Common myeloid progenitor, CD34-positive (primary cell): ENCODE measurements around the gene S100A4.

Experiments
- CTCF ChIA-PET: fragments of 350-600 bp; sonication (Branson Sonifier 250); formaldehyde crosslinking; loops from one replicate; lab custom pipeline; 2021; ENCODE audit warnings: antibody characterized with exemption; lab: Charles Lee
- POLR2A ChIA-PET: fragments of 350-600 bp; sonication (Branson Sonifier 250); formaldehyde crosslinking; loops from one replicate; lab custom pipeline; 2021; ENCODE audit warnings: antibody characterized with exemption; lab: Charles Lee
- DNase-seq, 3 donors: peaks; one replicate each; pipeline versions ENCODE4 v3.0.0 to v3.0.0-alpha.2; 2013
- H3K27ac ChIP-seq, 2 experiments: 1 replicate in 1 of 2; 2 replicates in 1 of 2; pipeline ENCODE4 v1.7.0; 2013; ENCODE audit warnings: inconsistent platforms in 2 of 2, low read length in 2 of 2, mild to moderate bottlenecking in 2 of 2, low read depth in 1 of 2, moderate library complexity in 1 of 2; ENCODE audit not compliant: severe bottlenecking in 2 of 2, insufficient read depth in 1 of 2, poor library complexity in 1 of 2
- H3K27me3 ChIP-seq, 5 experiments: replicated peaks in 2 of 5; 1 replicate in 3 of 5; 2 replicates in 2 of 5; pipeline versions ENCODE4 v1.6.1 to v1.7.0; 2013; ENCODE audit warnings: low read length in 4 of 5, mild to moderate bottlenecking in 2 of 5, moderate library complexity in 2 of 5, inconsistent platforms in 1 of 5; ENCODE audit not compliant: insufficient read depth in 5 of 5, control insufficient read depth in 4 of 5
- H3K36me3 ChIP-seq, 4 experiments: 1 replicate in 2 of 4; 2 replicates in 2 of 4; pipeline versions ENCODE4 v1.6.1 to v1.7.0; 2013; ENCODE audit warnings: low read length in 3 of 4, control low read depth in 1 of 4, mild to moderate bottlenecking in 1 of 4; ENCODE audit not compliant: control insufficient read depth in 4 of 4, insufficient read depth in 4 of 4
- H3K4me1 ChIP-seq, 4 experiments: 1 replicate in 3 of 4; 2 replicates in 1 of 4; pipeline versions ENCODE4 v1.6.1 to v1.7.1; 2013; ENCODE audit warnings: low read length in 3 of 4, mild to moderate bottlenecking in 3 of 4, control low read depth in 1 of 4, inconsistent platforms in 1 of 4, moderate library complexity in 1 of 4; ENCODE audit not compliant: control insufficient read depth in 4 of 4, insufficient read depth in 4 of 4; ENCODE audit errors: control extremely low read depth in 1 of 4
- H3K4me3 ChIP-seq, 7 experiments: 1 replicate in 4 of 7; 2 replicates in 3 of 7; pipeline versions ENCODE4 v1.5.1 to v1.7.0; 2013; ENCODE audit warnings: mild to moderate bottlenecking in 7 of 7, low read length in 6 of 7, moderate library complexity in 6 of 7, inconsistent platforms in 2 of 7, low read depth in 2 of 7, control low read depth in 1 of 7; ENCODE audit not compliant: insufficient read depth in 4 of 7, control insufficient read depth in 1 of 7; ENCODE audit errors: extremely low read depth in 1 of 7
- H3K9me3 ChIP-seq, 5 experiments: 1 replicate in 4 of 5; 2 replicates in 1 of 5; pipeline versions ENCODE4 v1.6.1 to v1.7.1; 2013; ENCODE audit warnings: low read length in 4 of 5, mild to moderate bottlenecking in 2 of 5, inconsistent platforms in 1 of 5, low read depth in 1 of 5, moderate library complexity in 1 of 5; ENCODE audit not compliant: control insufficient read depth in 4 of 5, insufficient read depth in 2 of 5; ENCODE audit errors: control extremely low read depth in 1 of 5
- WGBS: methylation state at CpG from one replicate; pipeline ENCODE4 v1.1.5; 2013; ENCODE audit not compliant: insufficient coverage; 5-methylcytosine and 5-hydroxymethylcytosine counted together

S100A4 gene

DNA sequence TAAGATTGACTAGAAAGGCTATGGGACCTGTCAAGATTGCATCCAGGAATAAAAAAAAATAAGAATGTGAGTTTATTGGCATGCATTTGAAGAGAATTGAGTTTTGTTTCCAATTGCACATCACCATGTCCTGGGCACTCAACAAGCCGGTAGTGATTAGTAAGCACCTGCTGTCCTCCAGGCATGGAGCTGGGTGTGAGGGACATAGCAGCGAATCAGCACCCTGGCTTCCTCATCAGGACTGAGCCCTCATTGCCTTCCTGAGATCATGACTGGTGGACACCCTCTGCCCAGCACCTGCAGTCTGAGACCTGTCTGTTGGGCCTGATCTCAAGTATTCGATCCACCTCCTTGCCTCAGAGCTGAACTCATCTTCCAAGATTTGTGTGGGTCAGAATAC, 36.6 kb downstream of the S100A4 start:
- no peaks in the 10 kb centered on the region for H3K36me3 ChIP-seq
- no peak for DNase-seq
- H3K27me3 ChIP-seq, result no peaks in the 10 kb centered on the region
- no peak overlapping the region for H3K4me3 ChIP-seq
- 100% methylated on average over 2 of the region's 3 CpGs for WGBS
- ChIA-PET CTCF (interaction anchor here (0.9 to 6.2 kb wide), 14 partner anchors 11 to 229 kb away, joined by 3 to 69 read pairs (median 7); partner anchors contain the start of genes S100A1, S100A13, S100A14 and S100A2), POLR2A (no interaction called here)
- peaks cover 0 to 5% (median 2%) of the 10 kb centered on the region in 4 experiments for H3K4me1 ChIP-seq
- H3K9me3 ChIP-seq, result no peaks in the 10 kb centered on the region
- no peak overlapping the region for H3K27ac ChIP-seq

DNA sequence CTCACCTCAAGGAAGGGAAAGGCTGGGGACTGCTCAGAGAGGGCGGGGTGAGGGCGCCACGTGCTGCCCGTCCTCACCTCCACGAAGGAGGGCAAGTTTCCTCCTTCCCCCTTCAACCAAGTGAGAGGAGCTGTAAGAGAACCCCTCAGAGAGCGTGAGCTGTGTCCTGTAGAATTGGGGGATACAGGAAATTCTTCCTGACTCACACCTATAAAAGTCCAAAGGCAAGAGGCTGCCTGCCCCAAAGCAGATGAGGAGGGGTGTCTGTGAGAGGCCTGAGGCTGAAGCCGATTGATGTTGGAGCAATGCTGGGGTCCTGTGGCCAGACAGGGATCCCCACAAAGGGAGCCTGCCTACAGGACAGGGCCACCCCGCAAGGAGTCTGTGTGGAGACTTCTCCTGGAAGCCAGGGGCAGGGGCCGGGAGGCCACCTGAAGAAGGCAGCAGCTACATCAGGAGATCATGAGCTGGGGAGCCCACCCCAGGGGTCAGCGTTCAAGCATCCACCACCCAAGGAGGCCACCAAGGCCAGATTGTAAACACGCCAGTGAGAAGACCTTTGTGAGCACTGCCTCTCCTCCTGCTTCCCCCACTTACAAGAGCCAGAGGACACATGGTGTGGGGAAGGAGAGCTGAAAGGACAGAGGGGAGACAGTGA, 37.6 kb downstream of the S100A4 start:
- H3K4me3 ChIP-seq, result no peak overlapping the region
- no peaks in the 10 kb centered on the region for H3K36me3 ChIP-seq
- CTCF ChIA-PET, result interaction anchor here (1.2 to 6.2 kb wide), 8 partner anchors 10 to 230 kb away, joined by 3 to 69 read pairs (median 11); partner anchors contain the start of gene S100A14
- DNase-seq, result no peak
- H3K9me3 ChIP-seq, result no peaks in the 10 kb centered on the region
- H3K4me1 ChIP-seq, result peaks cover 0 to 3% (median 1%) of the 10 kb centered on the region in 4 experiments
- H3K27me3 ChIP-seq, result no peaks in the 10 kb centered on the region
- H3K27ac ChIP-seq, result no peak overlapping the region
- 100% methylated on average over 2 of the region's 11 CpGs for WGBS
- POLR2A ChIA-PET, result no interaction called here

DNA sequence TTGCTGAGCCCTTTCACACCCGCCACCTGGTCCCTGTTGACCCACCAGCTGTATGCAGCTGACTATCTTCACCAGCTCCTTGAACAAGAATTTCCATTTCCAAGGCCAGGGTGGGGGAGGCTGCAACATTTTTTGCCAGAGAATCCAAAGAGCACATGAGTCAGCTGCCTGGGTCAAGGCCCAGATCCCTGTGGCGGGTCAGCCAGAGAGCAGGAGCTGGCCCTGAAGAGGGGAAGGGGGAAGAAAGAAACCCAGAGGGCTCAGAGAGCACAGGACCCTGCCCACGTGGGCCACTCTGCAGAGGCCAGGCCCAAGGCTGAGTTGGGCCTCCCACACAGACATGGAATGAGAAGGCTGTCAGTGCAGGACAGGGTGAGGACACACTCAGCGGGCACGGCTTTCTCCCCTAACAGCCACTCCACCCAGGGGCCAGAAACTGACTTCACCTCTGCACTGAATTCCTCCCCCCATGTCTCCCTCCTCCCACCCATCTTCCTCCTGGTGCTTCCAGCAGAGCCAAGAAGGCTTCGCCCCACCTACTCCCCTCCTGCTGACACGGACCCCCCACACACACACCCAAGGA, 38.7 kb downstream of the S100A4 start:
- no peaks in the 10 kb centered on the region for H3K36me3 ChIP-seq
- no peaks in the 10 kb centered on the region for H3K4me1 ChIP-seq
- 93% methylated on average over 3 of the region's 7 CpGs for WGBS
- no peaks in the 10 kb centered on the region for H3K9me3 ChIP-seq
- POLR2A ChIA-PET, result no interaction called here
- H3K4me3 ChIP-seq, result no peak overlapping the region
- CTCF ChIA-PET, result interaction anchor here (0.9 to 6.2 kb wide), 4 partner anchors 12 to 110 kb away, joined by 3 to 62 read pairs (median 9); partner anchors contain the start of gene S100A14
- no peak for DNase-seq
- no peak overlapping the region for H3K27ac ChIP-seq
- no peaks in the 10 kb centered on the region for H3K27me3 ChIP-seq

DNA sequence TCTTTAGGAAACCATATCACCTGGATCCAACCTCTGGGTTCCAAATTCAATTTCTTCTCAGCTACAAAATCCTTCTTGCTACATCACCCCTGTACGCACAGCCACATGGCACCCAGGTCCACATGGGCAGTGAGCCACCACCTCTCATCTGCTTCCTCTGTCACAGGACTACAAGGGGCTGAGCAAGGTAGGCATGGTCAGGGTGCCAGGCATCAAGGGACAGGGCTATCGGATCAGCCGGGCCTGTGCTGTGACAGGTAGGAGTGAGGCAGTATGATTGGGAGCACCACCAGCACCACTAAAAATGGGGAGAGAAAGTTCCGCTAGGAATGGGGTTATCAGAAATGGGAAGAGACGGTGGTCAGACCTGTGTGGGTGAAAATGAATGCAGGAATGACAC, 39.2 kb downstream of the S100A4 start:
- 96% methylated on average over 4 of the region's 5 CpGs for WGBS

DNA sequence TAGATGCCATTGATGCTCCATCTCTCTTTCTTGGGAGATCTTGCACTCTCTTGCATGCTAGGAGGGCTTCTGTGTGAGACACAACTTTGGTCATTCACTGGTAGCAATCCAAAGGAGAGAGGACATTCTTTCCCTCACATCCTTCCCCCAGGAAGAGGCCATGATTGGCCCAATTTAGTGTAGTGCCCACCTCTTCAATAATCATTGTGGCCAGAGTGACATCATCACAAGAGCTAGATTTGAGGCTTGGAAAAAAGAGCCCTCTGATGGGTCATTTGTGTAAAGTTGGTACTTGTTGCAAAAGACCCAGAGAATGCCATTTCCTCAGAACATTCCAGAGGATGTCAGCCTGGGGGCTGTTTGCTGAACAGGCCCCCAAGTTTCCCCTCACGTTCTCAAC, 40.0 kb downstream of the S100A4 start:
- Histone ChIP-seq H3K9me3 (no peaks in the 10 kb centered on the region), H3K36me3 (no peaks in the 10 kb centered on the region), H3K4me3 (no peak overlapping the region), H3K27ac (no peak overlapping the region), H3K27me3 (no peaks in the 10 kb centered on the region), H3K4me1 (no peaks in the 10 kb centered on the region)
- DNase-seq, result no peak
- ChIA-PET POLR2A (no interaction called here), CTCF (interaction anchor here (1.5 to 2.6 kb wide), 2 partner anchors 10 to 67 kb away, joined by 7 to 13 read pairs; no protein-coding TSS in a partner anchor)
- no CpG with 5 or more reads among the region's 1 CpG for WGBS

More for the DNA sequence above, 39.2 kb downstream of the S100A4 start:
- POLR2A ChIA-PET, result no interaction called here
- no peaks in the 10 kb centered on the region for H3K27me3 ChIP-seq
- CTCF ChIA-PET, result interaction anchor here (0.9 to 6.2 kb wide), 4 partner anchors 11 to 110 kb away, joined by 3 to 62 read pairs (median 9); partner anchors contain the start of gene S100A14
- H3K27ac ChIP-seq, result no peak overlapping the region
- H3K4me1 ChIP-seq, result no peaks in the 10 kb centered on the region
- H3K9me3 ChIP-seq, result no peaks in the 10 kb centered on the region
- no peaks in the 10 kb centered on the region for H3K36me3 ChIP-seq
- H3K4me3 ChIP-seq, result no peak overlapping the region
- DNase-seq, result no peak

DNA sequence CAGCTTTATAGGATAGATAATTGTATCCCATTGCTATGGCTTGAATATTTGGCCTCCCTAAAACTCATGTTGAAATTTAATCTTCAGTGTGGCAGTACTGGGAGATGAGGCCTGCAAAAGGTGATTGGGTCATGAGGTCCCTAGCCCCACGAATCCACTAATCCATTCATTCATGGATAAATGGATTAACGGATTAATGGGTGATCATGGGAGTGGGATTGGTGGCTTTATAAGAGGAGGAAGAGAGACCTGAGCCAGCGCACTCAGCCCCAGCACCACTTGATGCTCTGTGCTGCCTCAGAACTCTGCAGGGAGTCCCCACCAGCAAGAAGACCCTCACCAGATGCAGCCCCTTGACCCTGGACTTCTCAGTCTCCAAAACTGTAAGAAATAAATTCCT, 41.8 kb downstream of the S100A4 start:
- peaks cover 0 to 4% (median 2%) of the 10 kb centered on the region in 4 experiments for H3K4me1 ChIP-seq
- H3K27ac ChIP-seq, result no peak overlapping the region
- no peaks in the 10 kb centered on the region for H3K27me3 ChIP-seq
- CTCF ChIA-PET, result interaction anchor here (0.8 to 2.4 kb wide), 3 partner anchors 9 to 64 kb away, joined by 3 to 7 read pairs (median 6); no protein-coding TSS in a partner anchor
- POLR2A ChIA-PET, result no interaction called here
- DNase-seq, result no peak
- no peaks in the 10 kb centered on the region for H3K9me3 ChIP-seq
- no peaks in the 10 kb centered on the region for H3K36me3 ChIP-seq
- WGBS, result no CpG with 5 or more reads among the region's 3 CpGs
- no peak overlapping the region for H3K4me3 ChIP-seq

DNA sequence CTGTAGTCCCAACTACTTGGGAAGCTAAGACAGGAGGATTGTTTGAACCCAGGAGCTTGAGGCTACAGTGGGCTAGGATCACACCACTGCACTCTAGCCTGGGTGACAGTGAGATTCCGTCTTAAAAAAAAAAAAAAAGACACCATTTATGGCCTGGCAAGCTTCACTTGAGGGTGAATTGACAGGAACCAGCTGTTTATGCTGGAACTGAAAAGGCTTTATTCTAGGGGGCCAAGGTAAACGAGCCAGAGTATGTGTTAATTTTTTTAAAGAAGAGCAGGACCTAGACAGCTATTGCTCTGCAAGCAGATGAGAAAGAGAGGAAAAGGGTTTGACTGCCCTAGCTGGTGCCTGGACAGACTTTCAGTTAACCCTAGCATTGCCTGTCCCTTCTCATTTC, 46.9 kb downstream of the S100A4 start:
- Histone ChIP-seq H3K27ac (no peak overlapping the region), H3K27me3 (no peaks in the 10 kb centered on the region), H3K4me1 (peaks cover 0 to 4% (median 2%) of the 10 kb centered on the region in 4 experiments), H3K4me3 (no peak overlapping the region), H3K36me3 (no peaks in the 10 kb centered on the region), H3K9me3 (no peaks in the 10 kb centered on the region)
- DNase-seq, result peak in 2 of 3 donors; percentile 64 to 77
- POLR2A ChIA-PET, result interaction anchor here (0.7 kb wide), 1 partner anchor 244 kb away, joined by 3 read pairs; no protein-coding TSS in a partner anchor
- CTCF ChIA-PET, result interaction anchor here (1.8 to 12.8 kb wide), 5 partner anchors 11 to 147 kb away, joined by 5 to 199 read pairs (median 6); partner anchors contain the start of gene PGLYRP4
- WGBS, result 0% methylated on average over 2 of the region's 2 CpGs
